ENCODE measurements around the gene TNFAIP3. TPM values are rescaled to one million over a fixed set of nuclear protein-coding genes. Genes with fewer than 3 reads are reported as not detected.

The TNFAIP3 gene
- total and polyA plus RNA-seq, 2 donors (not counting 3 experiments of a cell fraction or from before 2014, with no cell fraction given), result 4.0 to 8.6 TPM

DNA sequence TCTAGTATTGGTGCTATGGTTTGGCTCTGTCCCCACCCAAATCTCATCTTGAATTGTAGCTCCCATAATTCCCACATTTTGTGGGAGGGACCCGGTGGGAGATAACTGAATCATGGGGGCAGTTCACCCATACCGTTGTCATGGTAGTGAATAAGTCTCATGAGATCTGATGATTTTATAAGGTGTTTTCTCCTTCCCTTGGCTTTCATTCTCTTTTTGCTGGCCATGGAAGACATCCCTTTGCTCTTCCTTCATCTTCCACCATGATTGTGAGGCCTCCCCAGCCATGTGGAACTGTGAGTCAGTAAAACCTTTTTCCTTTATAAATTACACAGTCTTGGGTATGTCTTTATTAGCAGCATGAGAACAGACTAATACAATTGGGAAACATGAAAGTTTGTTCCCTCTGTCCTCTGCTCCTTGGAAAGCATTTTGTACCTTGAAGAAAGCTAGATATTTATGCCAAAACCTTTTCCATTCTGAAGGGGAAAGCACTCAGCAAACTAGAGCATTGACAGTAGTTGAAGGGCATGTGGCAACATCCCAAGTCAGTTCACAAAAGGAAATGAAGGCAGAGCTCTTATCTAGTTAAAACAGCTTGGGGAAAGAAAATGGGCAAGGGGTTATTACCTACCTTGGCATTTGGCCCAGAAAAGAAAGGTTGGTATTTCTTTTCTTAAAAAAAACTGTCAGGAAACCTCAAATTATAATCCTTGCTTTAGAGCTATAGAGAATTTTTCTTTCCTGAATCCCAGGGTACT lies 10.7 kb upstream of the TNFAIP3 start:
- no peaks in the 10 kb centered on the region for H3K36me3 ChIP-seq (ENCODE audit: control insufficient read depth in 2 of 2, extremely low read depth in 1 of 2, insufficient read depth in 2 of 2, low read length in 2 of 2)
- TF ChIP-seq GATA2 (IDR thresholded peaks at IDR 0.05; ENCODE audit: insufficient read depth, insufficient read length, low read depth, low read length), result peak; percentile 73
- TF ChIP-seq FOS (IDR thresholded peaks at IDR 0.05; ENCODE audit: borderline replicate concordance, insufficient read depth, low read length), result no peak
- no peak for TF ChIP-seq EZH2 (IDR thresholded peaks at IDR 0.05; ENCODE audit: borderline replicate concordance, low read depth, low read length, severe bottlenecking)
- TF ChIP-seq, protein P1, sequence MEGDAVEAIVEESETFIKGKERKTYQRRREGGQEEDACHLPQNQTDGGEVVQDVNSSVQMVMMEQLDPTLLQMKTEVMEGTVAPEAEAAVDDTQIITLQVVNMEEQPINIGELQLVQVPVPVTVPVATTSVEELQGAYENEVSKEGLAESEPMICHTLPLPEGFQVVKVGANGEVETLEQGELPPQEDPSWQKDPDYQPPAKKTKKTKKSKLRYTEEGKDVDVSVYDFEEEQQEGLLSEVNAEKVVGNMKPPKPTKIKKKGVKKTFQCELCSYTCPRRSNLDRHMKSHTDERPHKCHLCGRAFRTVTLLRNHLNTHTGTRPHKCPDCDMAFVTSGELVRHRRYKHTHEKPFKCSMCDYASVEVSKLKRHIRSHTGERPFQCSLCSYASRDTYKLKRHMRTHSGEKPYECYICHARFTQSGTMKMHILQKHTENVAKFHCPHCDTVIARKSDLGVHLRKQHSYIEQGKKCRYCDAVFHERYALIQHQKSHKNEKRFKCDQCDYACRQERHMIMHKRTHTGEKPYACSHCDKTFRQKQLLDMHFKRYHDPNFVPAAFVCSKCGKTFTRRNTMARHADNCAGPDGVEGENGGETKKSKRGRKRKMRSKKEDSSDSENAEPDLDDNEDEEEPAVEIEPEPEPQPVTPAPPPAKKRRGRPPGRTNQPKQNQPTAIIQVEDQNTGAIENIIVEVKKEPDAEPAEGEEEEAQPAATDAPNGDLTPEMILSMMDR (IDR thresholded peaks at IDR 0.05; ENCODE audit: extremely low read depth in 1 of 2, insufficient read depth in 1 of 2, low read depth in 1 of 2, low read length in 2 of 2), result no peak
- TF ChIP-seq POLR2A (IDR thresholded peaks at IDR 0.05; ENCODE audit: low read depth, low read length), result no peak
- ChIA-PET CTCF (interaction anchor here (0.6 to 1.8 kb wide), 5 partner anchors 10 to 1866 kb away, joined by 3 to 13 read pairs (median 4); partner anchors contain the start of gene TNFAIP3), POLR2A (interaction anchor here (0.6 kb wide), 1 partner anchor 24 kb away, joined by 3 read pairs; no protein-coding TSS in a partner anchor)
- intact Hi-C loops (cut with micrococcal nuclease), result no loop called here
- no peak overlapping the region for H3K4me2 ChIP-seq (ENCODE audit: insufficient read depth, low read length)
- H3K27me3 ChIP-seq (ENCODE audit: control insufficient read depth in 2 of 2, insufficient read depth in 2 of 2, low read length in 2 of 2), result no peaks in the 10 kb centered on the region
- peak; percentile 64 for FAIRE-seq
- no TSS peak for BruUV-seq (replicated peaks)
- H3K79me2 ChIP-seq (ENCODE audit: control insufficient read depth, insufficient read depth, low read length), result no peaks in the 10 kb centered on the region
- H2AFZ ChIP-seq (ENCODE audit: low read depth, low read length), result no peak overlapping the region
- H3K4me1 ChIP-seq (ENCODE audit: control insufficient read depth, extremely low read depth, insufficient read depth, low read length), result peaks cover 14% of the 10 kb centered on the region
- DNase-seq (ENCODE audit: low read depth, low spot score), result peak; percentile 77
- no peaks in the 10 kb centered on the region for H3K9me3 ChIP-seq (replicated peaks; ENCODE audit: control insufficient read depth, insufficient read depth, low read length)
- no peaks in the 10 kb centered on the region for H4K20me1 ChIP-seq (replicated peaks; ENCODE audit: control insufficient read depth, extremely low read depth, insufficient read depth, low read length)
- no peak overlapping the region for H3K4me3 ChIP-seq (replicated peaks in 1 of 3; ENCODE audit: insufficient read depth in 1 of 3, low read depth in 1 of 3, low read length in 3 of 3)
- no peaks in the 10 kb centered on the region for H3K9me1 ChIP-seq (replicated peaks; ENCODE audit: control insufficient read depth, extremely low read depth, insufficient read depth, low read length)
- dilution Hi-C loops (cut with MboI; ENCODE audit: extremely low pct_ligation_motif_present, low sequenced_read_pairs), result no loop called here
- no peak overlapping the region for H3K27ac ChIP-seq (ENCODE audit: insufficient read depth, low read depth, low read length)
- H3K9ac ChIP-seq (replicated peaks; ENCODE audit: extremely low read depth, insufficient read depth, low read length), result no peak overlapping the region
